ENCODE measurements around the gene CARS1.
"Not testable (repeated sequence)": the region's sequence is repeated elsewhere in the genome, so short reads cannot be mapped to it uniquely, and the experiment has no call there.

The CARS1 gene

DNA sequence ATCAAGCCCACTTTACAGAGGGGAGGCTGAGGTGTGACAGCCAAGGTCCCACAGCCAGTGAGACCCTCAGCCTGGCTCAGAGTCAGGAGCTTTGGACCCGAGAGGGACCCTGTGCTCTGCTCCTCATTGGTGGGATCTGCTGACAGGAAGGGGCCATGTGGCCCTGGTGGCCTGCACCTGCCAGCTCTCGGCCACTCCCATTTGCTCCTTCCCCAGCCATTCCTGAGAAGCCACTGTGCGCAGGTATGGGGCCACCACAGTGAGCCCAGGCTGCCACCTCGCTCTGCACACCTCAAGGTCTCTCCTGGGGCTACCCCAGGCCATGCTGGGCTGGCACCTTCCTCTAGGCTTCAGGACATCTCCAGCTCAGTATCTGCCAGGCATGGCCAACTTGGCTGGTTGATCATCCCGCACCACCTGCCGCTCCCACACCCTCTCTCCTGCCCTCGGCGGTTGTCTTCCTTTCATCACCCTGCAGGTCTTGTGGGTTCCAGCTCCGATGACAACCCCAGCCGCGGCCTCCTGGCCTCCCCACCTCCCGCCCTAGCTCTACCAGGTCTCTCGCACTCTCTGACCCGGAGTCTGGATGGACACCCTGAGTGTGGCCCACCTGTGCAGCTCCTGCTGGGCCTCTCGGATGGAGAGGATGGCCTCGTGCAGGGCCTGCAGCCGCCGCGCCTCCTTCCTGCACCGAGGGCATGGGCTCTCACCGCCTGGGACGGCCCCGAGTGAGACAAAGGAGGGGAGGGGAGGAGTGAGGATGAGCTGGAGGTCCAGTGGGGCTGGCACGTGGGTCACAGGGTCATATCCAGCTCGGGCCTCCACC is 32.2 kb upstream of the CARS1 start:
- DNase-seq, result no peak

- DNase-seq, result no peak
Observed at GRCh38 chr11:3088806-3089205, 31.6 kb upstream of the CARS1 start.

DNA sequence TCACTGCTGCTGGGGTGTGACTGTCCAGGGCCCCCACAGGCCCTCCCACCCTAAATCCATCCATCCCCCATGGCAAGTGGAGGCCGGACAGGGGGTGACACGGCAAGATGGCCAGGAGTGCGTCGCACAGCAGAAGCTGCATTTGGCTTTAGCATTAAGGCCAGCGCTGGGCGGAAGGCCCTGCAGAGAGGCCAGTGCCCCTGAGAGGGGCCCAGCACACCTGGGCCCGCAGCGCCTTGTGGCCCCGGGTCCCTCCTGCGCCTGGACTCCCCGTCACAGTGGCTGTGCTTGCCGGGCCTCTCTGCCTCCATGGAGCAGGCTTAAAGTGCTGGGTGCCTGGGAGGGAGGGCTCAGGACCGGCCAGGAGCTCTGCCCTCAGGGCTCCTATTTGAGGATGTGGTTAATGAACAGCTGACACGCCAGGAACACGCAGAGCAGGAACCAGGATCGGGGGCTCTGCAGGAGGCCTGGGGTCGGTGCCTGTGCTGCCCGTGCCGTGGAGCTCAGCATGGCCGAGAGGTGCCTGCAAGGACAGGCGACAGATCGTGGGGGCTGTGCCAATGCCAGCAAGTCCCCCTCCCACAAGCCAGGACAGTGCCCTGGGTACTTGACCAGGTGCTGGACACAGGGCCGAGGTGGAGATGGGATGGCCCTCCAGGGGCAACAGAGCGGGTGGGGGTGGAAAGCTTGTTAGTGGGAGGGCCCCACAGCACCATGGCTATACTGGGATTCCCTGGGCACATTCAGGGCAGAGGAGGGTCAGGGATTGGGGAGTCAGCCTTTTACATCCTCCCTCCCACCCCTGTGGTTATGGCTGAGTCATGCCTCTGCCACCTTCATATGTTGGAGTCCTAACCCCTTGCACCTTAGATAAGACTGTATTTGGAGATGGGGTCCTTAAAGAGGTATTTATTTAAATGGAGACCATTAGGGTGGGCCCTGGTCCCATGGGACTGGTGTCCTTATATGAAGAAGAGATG is 30.9 kb upstream of the CARS1 start:
- no peak for DNase-seq

GRCh38 chr11:3087373-3087772 is 30.1 kb upstream of the CARS1 start:
- no peak for DNase-seq

DNA sequence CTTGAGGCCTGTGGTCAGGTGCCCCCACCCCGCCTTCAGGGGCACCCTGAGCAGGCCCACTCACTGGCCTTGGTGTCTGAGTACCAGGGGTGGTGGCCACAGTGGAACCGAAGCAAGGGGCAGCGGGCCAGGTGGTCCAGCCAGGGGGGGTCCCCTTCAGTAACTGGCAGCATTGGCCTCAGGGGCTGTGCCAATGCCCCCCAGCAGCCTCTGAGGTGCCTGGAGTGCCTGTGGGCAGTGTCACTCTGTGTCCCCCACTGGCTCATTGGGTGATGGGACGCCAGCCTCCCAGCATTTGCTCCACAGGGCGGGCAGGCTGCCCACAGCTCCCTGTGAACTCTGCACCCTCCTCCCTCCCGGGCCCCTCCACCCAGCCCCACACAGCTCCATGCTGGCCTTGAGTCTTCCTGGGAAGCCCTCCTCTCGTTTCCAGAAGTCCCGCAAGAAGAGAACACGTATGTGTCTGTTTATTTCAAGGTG is 29.5 kb upstream of the CARS1 start:
- DNase-seq, result no peak

DNA sequence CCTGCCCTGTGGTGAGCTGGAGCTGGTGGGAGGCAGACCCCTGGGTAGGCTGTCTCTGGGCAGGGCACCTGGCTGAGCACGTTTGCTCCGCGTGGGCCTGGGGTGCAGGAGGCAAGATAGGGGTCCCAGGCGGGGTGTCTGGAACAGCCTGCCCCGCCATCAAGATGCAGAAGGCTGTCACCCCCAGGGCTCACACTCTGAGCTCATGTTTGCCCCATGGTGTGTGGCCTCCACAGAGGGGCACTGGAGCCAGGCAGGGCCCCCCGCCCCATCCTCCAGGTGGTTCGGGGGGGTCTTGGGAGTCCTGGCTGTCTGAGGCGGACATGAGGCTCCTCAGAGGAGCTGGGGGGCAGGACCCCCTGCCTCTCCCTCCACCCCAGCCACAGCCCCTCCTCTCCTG is 28.9 kb upstream of the CARS1 start:
- no peak for DNase-seq

GRCh38 chr11:3085052-3085451 is 27.8 kb upstream of the CARS1 start:
- no peak for DNase-seq

GRCh38 chr11:3083321-3083720 is 26.1 kb upstream of the CARS1 start:
- no peak for DNase-seq

DNA sequence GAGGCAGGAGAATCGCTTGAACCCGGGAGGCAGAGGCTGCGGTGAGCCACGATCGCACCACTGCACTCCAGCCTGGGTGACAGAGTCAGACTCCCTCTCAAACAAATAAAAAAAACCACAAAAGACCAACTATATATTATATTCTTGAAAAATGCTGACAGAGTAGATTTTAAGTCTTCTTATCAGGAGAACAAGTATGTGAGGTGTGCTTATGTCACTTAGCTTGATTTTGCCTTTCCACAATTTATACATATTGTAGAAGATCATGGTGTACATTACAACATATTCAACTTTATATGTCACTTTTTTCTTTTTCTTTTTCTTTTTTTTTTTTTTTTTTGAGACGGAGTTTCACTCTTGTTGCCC is 24.1 kb upstream of the CARS1 start:
- DNase-seq, result no peak

- DNase-seq, result no peak
Observed at GRCh38 chr11:3080733-3081385, 23.6 kb upstream of the CARS1 start.

GRCh38 chr11:3080104-3080503 is 22.9 kb upstream of the CARS1 start:
- DNase-seq, result no peak

DNA sequence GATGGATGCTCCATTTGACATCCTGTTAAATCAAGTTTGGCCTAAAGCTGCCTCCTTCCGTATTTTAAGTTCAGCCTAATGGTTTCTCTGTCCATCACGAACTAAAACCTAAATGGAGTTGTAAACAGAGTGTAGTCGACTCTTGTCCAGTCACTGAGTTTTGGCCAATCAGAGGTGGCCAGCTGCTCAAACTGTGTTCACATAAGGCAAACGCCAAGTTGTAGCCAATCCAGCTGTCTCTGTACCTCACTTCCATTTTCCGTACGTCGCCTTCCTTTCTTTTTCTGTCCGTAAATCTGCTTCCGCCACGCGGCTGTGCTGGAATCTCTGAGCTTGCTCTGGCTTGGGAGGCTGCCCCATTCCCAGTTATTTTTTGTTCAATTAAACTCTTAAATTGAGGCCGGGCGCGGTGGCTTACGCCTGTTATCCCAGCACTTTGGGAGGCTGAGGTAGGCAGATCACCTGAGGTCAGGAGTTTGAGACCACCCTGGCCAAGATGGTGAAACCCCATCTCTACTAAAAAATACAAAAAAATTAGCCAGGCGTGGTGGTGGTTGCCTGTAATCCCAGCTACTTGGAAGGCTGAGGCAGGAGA is 20.7 kb upstream of the CARS1 start:
- DNase-seq, result no peak

DNA sequence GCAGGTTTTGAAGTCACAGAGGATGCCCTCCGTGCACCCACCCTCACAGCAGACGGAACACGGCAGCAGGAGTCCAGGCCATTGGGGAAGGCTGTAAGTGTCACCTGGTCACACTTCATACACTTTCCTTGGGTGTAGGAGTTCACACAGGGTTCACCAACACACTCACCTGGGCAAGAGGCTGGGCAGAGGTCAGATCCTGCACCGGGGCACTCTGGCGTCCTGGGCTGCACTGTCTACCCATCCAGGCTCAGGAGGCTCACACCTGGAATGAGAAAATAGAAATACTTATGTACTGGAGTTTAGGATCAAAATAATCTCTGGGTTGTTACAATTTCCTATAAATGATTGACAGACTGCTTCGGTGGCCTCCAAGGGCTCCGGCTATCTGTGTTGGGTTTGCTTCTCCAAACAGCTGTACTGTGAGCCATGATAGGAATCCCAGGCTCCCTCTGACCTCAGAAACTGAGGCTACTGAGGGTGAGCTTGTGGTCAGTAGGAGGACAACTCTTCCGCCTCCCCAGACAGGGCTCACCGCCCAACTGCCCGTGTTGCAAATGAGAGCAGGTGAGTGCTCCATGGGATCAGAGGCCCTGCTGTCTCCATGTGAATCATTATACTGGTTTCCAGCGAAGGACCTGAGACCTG is 20.1 kb upstream of the CARS1 start:
- no peak for DNase-seq

DNA sequence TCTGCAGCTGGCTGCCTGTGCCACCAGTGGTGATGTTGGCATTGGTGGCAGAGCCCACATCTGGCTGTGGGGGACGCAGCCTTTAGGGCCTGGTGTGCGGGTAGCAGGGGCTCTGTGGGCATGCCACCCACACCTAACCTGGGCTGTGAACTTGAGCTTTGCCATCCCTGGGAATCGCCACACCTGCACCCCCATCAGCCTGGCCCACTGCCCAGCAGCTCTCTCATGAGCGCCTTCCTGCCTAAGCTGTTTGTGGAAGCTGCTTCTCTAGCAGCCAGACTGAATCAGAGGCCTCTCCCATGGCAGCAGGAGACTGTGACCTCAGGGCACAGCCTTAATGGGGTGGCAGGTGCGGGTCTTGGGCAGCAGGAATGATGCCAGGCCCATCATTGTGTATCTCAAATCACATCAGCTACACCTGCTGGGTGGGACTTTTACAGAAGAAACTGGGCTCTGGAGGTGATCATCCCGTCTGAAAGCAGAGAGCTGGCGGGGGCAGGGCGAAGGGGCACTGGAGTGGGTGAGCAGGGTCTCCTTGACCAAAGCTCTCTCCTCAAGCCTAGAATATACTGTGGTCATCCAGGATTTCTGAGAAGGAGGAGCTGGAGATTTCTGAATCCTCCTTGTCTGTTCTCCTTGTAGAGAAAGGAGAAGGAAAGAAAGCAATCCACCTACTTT is 17.8 kb upstream of the CARS1 start:
- DNase-seq, result peak; percentile 90

- DNase-seq, result no peak
Observed at GRCh38 chr11:3073029-3073435, 15.8 kb upstream of the CARS1 start.

DNA sequence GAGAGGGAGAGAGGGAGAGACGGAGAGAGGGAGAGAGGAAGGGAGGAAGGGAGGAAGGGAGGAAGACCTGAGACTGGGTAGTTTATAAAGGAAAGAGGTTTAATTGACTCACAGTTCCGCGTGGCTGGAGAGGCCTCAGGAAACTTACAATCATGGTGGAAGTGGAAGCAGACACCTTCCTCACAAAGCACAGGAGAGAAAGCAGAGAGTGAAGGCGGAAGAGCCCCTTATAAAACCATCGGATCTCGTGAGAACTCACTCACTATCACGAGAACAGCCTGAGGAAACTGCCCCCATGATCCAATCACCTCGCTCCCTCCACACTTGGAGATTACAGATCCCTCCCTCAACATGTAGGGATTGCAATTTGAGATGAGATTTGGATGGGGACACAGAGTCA is 12.2 kb upstream of the CARS1 start:
- no peak for DNase-seq

- DNase-seq, result not testable (repeated sequence)
Observed at GRCh38 chr11:3066308-3066707, 9.1 kb upstream of the CARS1 start.

GRCh38 chr11:3064709-3065108 is 7.5 kb upstream of the CARS1 start:
- DNase-seq, result not testable (repeated sequence)

- not testable (repeated sequence) for DNase-seq
Observed at GRCh38 chr11:3063876-3064275, 6.7 kb upstream of the CARS1 start.

DNA sequence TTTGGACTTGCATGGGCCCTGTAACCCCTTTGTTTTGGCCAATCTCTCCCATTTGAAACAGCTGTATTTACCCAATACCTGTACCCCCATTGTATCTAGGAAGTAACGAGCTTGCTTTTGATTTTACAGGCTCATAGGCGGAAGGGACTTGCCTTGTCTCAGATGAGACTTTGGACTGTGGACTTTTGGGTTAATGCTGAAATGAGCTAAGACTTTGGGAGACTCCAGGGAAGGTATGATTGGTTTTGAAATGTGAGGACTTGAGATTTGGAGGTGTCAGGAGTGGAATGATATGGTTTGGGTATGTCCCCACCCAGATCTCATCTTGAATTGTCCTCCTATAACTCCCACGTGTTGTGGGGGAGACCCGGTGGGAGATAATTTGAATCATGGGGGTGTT is 6.2 kb upstream of the CARS1 start:
- not testable (repeated sequence) for DNase-seq

- no peak for DNase-seq
Observed at GRCh38 chr11:3060436-3061025, 3.3 kb upstream of the CARS1 start.

All from NCI-H1105 (cell line).